HEK293 (cell line): Measurements from ENCODE around the gene TCAP.

Experiments used
- HOXC10 ChIP-seq: sonication (generic); formaldehyde crosslinking; IDR thresholded peaks from 2 replicates; pipeline ENCODE4 v1.8.1; 2023; ENCODE audit warnings: mild to moderate bottlenecking, missing genetic modification reagents
- KLF10 ChIP-seq: fragments of 450-650 bp; IDR thresholded peaks from 2 replicates; pipeline ENCODE4 v1.5.1; 2018; ENCODE audit warnings: missing biosample characterization, mild to moderate bottlenecking, missing genetic modification characterization
- MEIS1 ChIP-seq: sonication (generic); formaldehyde crosslinking; IDR thresholded peaks from 2 replicates; pipeline ENCODE4 v1.8.1; 2022; ENCODE audit warnings: missing genetic modification reagents, mild to moderate bottlenecking, borderline replicate concordance
- REST ChIP-seq: fragments of 450-650 bp; formaldehyde crosslinking; IDR thresholded peaks from 2 replicates; pipeline ENCODE4 v1.5.1; 2016; ENCODE audit warnings: missing biosample characterization, missing genetic modification characterization
- ZNF510 ChIP-seq: fragments of 450-650 bp; formaldehyde crosslinking; IDR thresholded peaks from 2 replicates; pipeline ENCODE4 v1.5.1; 2018; ENCODE audit warnings: mild to moderate bottlenecking, missing genetic modification characterization, missing biosample characterization; ENCODE audit not compliant: insufficient replicate concordance
- ZNF521 ChIP-seq: fragments of 450-650 bp; formaldehyde crosslinking; IDR thresholded peaks from 2 replicates; pipeline ENCODE4 v1.5.1; 2017; ENCODE audit warnings: missing biosample characterization, mild to moderate bottlenecking, missing genetic modification characterization
- TF ChIP-seq, protein P1 (sequence below): fragments of 450-650 bp; formaldehyde crosslinking; IDR thresholded peaks from 2 replicates; pipeline ENCODE4 v1.5.1; 2016; ENCODE audit warnings: missing biosample characterization, missing genetic modification characterization
- TF ChIP-seq, protein P2 (sequence below): fragments of 450-650 bp; formaldehyde crosslinking; IDR thresholded peaks from 2 replicates; pipeline ENCODE4 v1.5.1; 2016; ENCODE audit warnings: missing biosample characterization, missing genetic modification characterization
- TF ChIP-seq, protein P3 (sequence below): fragments of 450-650 bp; formaldehyde crosslinking; IDR thresholded peaks from 2 replicates; pipeline ENCODE4 v1.5.1; 2016; ENCODE audit warnings: missing biosample characterization, missing genetic modification characterization, borderline replicate concordance

DNA sequence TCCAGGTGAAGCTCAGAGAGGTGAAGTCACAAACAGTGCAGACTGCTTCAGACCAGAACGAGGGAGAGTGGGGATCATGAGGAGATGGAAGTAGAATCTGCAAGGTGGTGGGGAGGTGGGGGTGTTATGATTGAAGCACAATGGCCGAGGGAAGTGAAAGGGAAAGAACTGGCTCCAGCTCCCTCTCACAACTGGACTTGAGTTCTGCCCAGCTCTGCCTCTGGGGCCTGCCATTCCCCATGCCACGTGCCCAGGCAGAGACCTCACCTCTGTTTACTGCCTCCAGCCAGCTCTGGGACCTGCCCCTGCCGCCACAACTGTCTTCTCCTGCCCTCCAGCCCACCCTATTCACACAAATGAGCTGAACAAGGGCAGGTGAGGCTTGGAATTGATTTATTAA, 5.6 kb downstream of the TCAP start:
- no peak for TF ChIP-seq KLF10 (tag by site-specific recombination)
- TF ChIP-seq MEIS1, result no peak
- no peak for TF ChIP-seq REST (tag by site-specific recombination)
- TF ChIP-seq, protein P1, sequence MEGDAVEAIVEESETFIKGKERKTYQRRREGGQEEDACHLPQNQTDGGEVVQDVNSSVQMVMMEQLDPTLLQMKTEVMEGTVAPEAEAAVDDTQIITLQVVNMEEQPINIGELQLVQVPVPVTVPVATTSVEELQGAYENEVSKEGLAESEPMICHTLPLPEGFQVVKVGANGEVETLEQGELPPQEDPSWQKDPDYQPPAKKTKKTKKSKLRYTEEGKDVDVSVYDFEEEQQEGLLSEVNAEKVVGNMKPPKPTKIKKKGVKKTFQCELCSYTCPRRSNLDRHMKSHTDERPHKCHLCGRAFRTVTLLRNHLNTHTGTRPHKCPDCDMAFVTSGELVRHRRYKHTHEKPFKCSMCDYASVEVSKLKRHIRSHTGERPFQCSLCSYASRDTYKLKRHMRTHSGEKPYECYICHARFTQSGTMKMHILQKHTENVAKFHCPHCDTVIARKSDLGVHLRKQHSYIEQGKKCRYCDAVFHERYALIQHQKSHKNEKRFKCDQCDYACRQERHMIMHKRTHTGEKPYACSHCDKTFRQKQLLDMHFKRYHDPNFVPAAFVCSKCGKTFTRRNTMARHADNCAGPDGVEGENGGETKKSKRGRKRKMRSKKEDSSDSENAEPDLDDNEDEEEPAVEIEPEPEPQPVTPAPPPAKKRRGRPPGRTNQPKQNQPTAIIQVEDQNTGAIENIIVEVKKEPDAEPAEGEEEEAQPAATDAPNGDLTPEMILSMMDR (tag by site-specific recombination), result no peak
- no peak for TF ChIP-seq ZNF510 (tag by site-specific recombination)
- TF ChIP-seq, protein P2, sequence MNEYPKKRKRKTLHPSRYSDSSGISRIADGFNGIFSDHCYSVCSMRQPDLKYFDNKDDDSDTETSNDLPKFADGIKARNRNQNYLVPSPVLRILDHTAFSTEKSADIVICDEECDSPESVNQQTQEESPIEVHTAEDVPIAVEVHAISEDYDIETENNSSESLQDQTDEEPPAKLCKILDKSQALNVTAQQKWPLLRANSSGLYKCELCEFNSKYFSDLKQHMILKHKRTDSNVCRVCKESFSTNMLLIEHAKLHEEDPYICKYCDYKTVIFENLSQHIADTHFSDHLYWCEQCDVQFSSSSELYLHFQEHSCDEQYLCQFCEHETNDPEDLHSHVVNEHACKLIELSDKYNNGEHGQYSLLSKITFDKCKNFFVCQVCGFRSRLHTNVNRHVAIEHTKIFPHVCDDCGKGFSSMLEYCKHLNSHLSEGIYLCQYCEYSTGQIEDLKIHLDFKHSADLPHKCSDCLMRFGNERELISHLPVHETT (tag by site-specific recombination), result no peak
- TF ChIP-seq, protein P3, sequence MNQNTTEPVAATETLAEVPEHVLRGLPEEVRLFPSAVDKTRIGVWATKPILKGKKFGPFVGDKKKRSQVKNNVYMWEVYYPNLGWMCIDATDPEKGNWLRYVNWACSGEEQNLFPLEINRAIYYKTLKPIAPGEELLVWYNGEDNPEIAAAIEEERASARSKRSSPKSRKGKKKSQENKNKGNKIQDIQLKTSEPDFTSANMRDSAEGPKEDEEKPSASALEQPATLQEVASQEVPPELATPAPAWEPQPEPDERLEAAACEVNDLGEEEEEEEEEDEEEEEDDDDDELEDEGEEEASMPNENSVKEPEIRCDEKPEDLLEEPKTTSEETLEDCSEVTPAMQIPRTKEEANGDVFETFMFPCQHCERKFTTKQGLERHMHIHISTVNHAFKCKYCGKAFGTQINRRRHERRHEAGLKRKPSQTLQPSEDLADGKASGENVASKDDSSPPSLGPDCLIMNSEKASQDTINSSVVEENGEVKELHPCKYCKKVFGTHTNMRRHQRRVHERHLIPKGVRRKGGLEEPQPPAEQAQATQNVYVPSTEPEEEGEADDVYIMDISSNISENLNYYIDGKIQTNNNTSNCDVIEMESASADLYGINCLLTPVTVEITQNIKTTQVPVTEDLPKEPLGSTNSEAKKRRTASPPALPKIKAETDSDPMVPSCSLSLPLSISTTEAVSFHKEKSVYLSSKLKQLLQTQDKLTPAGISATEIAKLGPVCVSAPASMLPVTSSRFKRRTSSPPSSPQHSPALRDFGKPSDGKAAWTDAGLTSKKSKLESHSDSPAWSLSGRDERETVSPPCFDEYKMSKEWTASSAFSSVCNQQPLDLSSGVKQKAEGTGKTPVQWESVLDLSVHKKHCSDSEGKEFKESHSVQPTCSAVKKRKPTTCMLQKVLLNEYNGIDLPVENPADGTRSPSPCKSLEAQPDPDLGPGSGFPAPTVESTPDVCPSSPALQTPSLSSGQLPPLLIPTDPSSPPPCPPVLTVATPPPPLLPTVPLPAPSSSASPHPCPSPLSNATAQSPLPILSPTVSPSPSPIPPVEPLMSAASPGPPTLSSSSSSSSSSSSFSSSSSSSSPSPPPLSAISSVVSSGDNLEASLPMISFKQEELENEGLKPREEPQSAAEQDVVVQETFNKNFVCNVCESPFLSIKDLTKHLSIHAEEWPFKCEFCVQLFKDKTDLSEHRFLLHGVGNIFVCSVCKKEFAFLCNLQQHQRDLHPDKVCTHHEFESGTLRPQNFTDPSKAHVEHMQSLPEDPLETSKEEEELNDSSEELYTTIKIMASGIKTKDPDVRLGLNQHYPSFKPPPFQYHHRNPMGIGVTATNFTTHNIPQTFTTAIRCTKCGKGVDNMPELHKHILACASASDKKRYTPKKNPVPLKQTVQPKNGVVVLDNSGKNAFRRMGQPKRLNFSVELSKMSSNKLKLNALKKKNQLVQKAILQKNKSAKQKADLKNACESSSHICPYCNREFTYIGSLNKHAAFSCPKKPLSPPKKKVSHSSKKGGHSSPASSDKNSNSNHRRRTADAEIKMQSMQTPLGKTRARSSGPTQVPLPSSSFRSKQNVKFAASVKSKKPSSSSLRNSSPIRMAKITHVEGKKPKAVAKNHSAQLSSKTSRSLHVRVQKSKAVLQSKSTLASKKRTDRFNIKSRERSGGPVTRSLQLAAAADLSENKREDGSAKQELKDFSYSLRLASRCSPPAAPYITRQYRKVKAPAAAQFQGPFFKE (tag by site-specific recombination), result no peak
- no peak for TF ChIP-seq ZNF521
- no peak for TF ChIP-seq HOXC10 (CRISPR knock-in tag)
